Measurements from ENCODE around the gene SLC25A1.

GRCh38 chr22:19132153-19132552 is 46.4 kb downstream of the SLC25A1 start:
- no peak for TF ChIP-seq CTCF (IDR thresholded peaks at IDR 0.05)
- TF ChIP-seq POLR2A (IDR thresholded peaks at IDR 0.05): no peak
